Measurements from ENCODE around the gene NOL4L.

Gene NOL4L

DNA sequence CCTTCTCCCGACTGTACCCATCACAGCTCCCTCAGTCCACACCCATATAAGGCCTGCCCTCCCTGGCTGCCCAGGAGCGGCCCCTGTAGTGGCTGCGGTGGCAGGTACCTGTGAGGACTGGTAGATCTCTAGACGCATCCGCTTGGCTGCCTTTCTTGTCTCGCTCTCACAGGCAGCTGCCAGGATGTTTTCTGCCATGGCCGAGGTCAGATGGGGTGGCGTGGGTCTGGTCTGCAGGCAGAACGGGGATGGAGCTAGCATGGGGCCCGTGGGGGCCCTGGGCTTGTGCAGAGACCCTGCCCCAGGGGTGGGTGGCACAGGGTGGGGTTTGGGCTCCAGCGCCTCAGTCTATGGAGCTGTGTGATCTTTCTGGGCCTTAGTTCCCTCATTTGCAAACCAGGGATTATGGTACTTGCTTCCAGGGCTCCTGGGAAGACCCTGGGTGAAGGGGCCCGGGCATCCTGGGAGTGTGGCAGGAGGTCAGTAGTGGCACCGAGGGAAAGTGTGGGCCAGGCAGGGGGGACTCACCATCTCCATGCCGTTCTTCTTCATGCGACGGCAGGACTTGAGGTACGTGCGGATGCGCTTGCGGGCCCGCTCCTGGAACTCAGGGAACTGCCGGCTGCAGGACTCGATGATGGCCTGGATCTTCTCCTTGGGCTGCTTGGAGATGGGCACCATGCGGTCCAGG is 132.2 kb downstream of the NOL4L start:
- no peak for DNase-seq

DNA sequence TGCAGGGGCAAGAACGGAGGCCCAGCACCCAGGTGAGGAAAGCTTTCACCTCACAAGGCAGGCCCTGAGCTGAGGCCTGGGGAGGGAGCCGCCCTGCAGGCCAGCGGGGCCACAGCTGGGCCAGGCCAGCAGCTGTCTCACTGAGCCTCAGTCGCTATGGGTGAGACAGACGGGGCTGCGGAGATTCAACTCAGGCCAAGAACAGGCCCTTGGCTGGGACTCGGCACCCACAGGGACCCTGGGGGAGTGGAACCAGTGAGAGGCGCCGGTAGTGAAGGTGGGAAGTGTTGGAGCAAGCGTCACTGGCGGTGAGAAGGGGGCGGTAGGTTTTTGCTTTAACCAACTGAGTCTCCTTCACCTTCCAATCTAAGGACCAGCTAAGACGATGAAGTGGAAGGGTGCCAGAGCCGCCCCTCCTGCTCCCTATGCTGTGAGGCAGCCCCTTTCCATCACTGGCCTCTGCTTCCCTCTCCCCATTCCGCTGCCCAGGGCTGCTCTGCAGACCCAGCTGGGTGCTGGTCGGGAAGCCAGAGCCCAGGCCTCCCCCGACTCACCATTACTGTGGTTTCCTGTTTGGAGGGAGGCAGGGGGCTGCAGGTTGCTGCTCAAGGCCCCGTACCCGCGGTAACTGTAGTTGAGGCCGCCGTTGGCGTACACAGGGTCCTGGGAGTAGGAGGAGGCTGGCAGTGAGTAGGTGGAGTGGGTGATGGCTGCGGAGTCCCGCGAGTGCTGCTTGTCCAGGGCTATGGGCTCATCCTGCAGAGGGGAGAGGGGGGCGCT is 133.3 kb downstream of the NOL4L start:
- no peak for DNase-seq

DNA sequence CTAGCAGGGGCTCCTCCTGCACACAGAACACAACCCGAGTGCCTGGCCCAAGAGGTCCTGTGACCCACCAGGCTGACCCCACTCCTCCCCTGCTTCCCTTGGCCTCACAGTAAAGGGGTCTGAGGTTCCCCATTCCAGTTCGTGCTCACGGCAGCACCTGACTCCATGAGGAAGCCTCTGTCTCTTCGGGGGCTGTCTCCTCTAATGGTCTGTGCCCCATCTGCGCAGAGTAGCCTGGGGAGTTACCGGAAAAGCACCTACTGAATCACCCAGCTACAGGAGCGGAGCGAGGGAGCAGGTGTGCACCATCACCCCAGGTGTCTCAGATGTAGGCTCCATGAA is 133.8 kb downstream of the NOL4L start:
- DNase-seq = no peak

DNA sequence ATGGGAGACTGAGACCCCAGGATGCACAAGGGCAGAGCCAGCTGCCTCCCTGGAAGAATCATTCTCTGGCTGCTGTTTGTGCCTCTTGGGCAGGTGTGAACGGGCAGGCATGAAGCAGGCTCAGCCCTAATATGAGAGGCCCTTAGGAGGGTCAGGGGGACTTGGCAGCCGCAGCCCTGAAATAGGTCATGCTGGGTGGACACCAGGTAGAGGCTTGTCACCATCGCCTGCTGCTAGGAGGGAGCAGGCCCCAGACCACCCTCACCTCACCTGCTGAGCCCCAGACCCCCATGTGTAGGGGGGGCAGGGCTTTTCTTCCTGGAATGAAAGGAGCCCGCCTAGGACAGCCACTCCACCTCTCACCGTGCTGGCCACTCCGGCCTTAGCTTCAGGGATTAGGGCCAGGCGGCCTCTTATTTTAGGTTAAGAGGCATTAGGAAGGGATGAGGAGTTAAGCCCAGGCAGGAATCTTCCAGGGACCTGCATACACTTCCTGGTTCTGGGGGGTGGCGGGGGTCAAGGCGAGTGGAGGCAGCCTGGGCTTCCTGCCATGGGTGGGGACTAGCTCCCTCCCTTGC is 134.6 kb downstream of the NOL4L start:
- no peak for DNase-seq

DNA sequence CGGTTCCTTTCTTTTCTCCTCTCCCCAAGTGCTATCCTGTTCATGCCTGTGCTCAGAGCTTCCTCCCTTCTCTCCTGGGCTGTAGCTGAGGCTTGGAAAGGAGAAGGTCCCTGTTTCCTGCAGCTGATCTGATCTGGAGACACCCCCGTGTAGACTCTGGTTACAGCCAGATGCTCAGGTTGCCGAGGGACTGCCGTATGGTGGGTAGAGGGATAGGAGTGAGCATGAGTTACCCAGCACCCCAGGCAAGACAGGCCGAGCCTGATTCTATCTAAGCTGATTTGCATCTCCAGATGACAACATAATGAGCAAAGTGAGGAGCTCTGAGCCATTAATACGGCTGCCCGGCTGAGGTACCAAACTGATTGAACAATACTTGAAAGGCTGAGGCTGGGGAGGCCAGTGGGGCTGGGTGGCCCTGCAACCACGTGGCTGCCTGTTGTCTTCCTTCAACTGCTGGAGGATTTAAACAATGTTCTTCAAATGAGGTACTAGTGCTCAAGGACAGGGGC is 135.2 kb downstream of the NOL4L start:
- DNase-seq = no peak

DNA sequence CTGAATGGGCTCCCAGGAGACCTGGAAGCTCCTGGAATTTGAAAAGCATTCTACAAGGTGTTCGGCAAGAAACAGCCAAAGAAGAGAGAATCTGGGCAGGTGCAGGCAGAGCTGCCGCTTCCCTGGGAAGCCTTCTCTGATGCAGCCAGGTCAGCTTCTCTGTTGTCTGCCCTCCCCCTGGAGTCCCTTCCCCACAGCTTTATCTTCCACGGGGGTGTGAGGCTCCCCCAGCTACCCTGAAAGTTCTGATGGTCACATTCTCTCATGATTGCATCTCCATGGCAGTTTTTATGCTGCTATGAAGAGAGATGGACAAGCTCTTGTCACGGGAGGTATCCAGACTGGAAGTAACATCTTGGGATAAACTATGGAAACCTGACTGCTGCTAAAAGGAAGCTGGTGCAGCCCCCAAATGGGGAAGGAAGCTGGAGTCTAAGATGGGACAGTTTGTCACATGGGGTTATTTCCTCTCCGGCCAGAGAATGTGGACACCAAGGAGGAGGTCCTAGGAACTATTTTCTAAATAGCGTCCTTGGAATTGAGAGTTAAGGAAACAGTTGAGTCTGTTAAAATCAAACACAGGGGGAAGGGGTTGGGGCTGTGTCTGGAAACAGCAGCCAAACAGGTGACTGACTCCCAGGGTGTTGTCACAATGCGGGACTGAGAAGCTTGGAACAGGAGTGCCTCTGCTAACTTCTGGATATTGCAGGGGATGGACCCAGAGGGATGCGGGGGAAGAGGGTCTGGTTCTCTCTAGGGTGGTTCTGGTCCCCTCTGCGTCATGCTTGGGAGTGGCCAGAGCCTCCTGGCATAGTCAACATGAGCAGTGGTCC is 135.9 kb downstream of the NOL4L start:
- no peak for DNase-seq

DNA sequence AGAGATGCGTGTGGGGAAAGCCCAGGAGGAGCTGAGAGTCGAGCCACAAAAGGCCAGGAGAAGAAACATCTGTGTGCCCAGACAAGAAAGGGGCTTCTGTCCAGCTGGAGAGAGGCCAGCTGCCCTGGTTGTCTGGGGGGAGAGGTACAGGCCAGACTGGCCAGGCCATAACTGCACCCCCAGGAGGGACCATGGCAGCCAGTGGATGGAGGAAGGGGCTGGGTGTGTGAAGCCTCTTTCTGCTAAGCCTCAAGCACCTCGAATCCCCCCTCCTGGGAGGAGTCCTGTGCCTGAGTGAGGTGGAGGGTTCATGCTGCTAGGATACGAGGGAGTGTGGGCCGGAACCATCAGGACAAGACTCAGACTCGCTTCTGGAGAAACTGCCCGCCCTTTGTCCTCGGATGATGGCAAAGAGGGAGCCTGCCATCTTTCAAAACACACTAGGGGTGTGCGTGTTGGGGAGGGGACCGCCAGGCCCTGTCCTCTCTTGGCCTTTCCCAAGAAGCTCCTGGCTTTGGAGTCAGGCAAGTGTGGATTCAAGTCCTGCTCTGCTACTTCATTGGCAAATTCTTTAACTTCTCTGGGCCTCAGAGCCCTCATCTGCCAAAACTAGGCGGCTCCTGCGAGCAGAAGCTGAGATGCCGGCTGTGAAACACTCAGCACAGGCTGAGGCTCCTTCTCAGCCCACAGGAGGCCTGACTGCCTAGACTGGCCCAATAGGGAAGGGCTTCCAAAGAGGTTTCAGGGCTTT is 136.7 kb downstream of the NOL4L start:
- no peak for DNase-seq

DNA sequence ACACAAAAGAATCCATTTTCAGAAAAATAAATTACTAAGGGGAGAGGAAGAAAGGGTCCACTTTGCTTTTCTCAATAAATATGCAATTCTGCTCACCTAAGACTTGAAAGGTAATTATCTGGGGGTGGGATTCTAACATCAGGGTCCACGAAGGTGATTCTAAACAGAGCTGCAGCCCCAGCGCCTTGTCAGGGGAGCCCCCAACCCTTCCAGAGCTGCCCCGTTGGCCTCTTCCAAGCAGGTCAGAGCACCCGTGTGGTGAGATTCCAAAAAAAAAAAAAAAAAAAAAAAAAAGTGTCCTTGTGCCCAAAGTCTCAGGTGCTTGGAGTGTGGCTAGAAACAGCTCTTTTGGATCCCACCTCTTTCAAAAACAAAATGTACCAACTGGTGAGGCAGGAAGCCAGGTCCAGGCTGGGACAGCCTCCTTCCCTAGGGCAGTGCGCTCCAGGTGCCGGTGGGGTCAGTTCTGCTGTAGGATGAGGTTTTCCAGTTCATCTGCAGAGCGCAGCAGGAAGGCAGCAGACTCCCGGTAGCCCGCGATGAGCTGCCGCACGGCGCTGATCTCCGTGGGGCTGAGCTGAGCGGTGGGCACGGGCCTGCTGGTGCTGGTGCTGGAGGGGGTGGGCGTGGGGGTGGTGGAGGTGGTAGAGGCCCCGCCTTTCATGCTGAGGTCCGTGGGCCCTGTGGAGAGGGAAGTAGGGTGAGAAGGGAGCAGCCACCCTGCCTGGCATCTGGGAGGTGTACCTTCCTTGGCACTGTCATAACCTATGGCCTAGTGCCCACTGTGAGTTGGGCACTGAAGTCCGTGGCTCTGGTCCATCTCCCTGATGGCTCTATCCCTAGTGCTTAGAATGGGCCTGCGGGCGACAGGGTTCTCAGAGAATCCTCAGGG is 137.8 kb downstream of the NOL4L start:
- DNase-seq = no peak

DNA sequence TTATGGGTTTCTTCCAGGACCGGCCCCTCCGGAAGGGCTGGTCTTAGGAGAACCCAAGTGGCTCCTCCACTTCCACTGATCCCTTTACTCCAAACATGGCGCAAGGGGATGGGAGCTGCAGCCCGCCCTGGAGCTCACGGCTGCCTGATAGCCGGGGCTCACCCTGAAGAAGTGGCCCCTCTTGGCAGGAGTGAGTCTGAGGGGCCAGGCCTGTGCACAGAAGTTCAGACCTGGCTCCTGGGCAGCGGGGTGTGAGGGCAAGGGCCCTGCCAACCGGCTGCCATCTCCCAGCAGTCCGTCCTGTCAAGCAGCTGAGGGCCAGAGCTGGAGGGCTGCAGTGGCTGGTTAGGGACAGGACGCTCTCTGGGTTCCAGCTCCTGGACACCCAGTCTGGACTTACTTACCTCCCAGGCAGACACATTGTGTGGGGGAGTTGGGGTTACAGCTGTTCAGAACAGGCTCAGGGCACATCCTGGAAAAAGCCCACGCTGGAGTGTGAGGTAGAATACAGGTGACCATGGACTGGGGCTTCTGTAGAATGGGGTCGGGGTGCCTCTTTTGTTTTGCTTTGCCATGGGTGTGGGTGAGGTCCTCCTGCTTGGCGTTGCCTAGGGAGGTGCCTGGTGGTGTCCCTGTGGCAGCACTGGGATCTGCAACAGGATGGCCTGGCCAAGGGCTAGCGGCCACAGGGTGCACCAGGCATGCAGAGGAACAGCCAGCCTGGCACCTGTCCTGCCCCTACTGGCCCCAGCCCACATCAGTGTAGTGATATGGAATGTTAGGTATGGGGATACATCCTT is 138.6 kb downstream of the NOL4L start:
- DNase-seq = no peak

DNA sequence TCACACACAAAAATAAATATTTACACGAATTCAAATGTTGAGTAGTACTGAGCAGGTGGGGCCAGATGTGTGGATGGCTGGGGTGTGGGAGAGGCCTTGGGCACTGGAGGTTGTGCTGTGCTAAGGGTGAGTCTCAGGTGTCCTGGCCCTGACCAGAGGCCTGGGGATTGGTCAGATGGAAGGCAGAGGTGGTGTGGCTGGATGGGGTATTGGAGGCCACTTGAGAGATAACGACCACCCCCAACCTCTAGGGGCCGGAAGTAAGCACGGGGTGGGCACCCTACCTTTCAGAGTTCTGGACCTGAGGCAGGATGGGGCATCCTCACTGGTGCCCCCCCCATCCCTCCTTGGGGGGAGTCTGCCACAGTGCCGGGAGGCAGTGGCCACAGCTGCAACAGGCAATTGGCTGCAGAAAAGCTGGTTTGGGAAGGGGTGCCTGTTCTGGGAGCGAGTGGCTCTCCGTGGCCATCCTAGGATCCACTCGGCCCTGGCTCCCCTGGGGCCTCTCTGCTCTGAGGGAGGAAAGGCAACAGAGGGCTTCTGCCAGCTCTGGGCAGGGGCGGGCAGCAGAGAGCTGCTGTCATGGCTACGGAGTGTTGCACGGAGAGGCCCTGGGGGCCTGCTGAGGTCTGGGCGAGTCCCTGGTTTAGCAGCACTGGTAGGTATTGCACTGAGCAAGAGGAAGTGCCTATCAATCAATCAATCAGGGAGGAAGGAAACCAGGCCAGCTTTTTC is 139.4 kb downstream of the NOL4L start:
- peak; percentile 71 for DNase-seq

DNA sequence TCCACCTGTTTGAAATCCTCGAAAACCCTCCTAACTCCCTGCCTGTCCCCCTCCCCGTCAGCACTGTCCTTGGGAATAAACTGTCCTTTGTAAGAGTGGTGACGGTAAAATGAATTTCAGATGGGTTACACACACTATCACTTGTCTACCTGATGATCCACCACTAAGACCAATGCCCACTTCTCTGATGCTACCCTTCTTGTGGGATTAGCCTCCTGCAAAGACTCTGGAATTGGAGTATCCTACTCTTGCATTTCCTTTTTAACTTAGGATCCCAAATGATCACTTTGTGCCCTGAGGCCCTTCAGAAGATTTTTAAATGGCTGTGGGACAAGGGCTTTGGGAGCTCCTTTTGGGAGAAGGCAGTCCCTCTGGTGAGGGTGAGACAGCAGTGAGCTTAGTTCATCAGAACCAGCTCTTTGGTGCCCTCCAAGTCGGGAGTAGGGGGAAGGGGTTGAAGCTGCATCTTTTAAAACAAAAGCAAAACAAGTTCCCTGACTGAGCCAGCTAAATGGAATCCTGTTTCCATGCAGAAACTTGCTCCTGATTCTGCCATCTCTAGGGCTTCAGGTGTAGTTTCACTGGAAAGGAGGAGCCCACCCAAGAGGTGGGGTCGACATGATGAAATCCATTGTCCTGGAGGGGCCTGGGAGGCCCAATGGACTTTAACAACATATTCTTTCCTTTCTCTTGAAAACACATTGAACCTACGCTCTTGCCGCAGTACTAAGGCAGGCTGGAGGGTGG is 140.5 kb downstream of the NOL4L start:
- no peak for DNase-seq

DNA sequence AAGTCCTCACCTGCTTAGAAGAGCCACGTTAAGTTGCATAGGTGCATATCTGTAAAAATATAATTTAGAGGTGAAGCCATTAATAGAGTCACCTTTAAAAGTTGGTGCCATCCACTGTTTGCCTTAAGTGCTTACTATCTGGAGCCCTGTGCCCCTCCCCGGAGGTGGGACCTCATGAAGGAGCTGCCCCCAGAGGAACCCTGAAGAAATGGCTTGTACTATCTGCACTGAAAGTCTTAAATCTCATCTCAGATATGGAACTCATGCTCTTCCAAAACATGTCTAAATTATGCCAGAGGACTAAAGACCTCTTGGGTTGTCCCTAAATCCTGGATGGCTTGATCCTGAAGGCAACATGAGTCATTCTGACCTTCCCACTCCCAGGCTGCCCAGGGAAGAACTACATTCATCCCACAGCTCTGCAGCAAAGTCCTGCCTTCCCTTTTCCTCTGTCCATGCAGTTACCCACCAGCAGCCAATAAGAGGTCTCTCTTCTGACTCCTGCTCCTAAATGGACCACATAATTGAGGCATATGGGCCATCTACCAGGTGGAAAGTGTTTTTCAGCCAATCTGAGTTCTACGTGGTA is 141.7 kb downstream of the NOL4L start:
- DNase-seq = peak; percentile 45

DNA sequence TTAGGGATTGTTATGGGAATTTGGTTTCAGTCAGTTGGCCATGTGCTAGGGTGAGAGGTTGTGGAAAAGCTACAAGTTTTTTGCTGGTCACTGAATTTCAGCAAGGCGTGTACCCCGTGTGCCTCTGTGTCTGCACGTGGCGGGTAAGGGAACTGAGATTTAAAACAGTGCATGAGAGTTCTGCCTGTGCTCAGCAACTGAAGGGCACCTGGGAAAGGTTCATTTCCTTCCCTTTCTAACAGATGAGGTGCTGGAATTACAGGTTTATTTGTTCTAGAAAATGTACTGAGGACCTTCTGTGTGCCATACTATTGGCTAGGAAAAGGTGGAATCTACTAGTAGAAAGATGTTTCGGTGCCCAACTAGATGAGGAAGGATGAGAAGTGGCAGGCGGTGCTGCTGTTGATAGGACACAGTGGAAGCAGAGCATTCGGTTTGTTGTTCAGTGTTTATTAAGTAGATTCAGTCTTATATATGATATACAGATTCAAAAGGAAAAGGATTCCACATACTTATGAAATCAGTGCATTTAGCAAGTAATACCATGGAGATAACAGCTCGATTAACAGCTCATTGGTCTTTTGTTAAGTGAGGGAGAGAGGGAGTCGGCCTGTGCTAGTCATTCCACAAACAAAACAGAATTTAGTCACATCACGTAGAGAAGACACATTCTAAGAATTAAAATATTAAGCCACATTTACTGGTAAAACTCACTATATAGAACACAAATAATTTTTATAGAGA is 142.3 kb downstream of the NOL4L start:
- DNase-seq = no peak

DNA sequence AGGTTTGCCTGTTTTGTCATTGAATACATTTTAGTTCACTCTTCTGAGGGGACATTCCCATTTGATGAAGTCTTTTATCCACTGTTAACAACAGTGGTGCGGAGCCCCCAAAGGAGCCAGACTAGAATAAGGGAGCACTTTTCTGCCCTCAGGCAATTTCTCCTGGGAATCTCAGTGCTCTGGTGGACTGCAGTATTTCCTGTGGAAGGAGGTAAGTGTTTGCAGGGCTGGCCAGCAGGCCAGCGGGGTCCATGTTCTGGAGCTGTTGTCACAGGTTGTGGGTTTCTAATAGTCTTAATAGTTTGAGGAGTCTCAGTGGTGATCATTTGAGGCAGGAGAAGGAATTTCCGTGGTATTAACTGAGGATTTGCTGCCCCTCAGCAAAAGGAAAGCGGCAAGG is 143.5 kb downstream of the NOL4L start:
- no peak for DNase-seq

DNA sequence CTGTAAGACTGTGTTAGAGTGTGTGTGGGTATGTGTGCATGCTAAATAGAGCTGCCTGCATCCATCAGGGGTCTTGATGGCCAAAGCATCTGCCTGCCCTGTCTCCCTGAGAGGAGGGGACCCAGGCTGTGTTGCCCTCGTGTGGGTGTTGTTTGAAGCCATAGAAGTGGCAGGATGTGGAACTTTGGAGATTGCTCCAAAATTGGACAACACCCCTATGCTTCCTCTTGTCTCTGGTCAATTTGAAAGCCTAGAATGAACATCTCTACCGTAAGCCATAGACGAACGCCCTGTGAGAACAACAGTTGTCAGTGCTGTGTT is 144.4 kb downstream of the NOL4L start:
- no peak for DNase-seq

DNA sequence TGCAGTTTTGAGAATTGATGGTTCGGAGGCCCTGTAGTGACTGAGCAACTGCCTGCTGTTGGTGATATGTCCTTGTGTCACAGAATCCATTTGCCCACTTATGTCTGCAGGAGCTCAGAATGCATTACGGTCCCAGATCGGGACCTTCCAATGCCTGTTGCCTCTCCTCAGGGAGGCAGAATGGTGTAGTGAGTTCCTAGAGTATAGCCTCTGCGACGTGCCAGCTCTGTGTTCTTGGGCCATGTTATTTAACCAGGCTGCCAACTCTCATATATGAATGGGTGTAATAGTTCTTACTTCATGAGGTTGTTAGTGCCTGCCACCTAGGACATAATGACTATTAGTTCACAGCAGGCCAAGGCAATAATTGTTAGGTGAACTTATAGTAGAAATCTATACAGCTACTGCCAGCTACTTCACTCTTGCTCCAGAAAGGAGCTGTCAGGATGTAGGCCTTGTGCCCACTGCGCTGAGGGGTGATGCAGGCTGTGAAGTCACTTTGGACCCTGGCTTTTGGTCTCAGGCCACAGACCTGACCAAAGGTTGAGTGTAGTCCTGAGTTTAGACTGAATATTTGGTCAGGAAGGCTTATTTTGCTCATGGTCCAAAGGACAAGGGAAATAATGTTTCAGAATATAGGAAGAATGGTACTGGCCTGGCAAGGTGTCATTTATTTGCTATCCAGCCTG is 144.9 kb downstream of the NOL4L start:
- DNase-seq = no peak

DNA sequence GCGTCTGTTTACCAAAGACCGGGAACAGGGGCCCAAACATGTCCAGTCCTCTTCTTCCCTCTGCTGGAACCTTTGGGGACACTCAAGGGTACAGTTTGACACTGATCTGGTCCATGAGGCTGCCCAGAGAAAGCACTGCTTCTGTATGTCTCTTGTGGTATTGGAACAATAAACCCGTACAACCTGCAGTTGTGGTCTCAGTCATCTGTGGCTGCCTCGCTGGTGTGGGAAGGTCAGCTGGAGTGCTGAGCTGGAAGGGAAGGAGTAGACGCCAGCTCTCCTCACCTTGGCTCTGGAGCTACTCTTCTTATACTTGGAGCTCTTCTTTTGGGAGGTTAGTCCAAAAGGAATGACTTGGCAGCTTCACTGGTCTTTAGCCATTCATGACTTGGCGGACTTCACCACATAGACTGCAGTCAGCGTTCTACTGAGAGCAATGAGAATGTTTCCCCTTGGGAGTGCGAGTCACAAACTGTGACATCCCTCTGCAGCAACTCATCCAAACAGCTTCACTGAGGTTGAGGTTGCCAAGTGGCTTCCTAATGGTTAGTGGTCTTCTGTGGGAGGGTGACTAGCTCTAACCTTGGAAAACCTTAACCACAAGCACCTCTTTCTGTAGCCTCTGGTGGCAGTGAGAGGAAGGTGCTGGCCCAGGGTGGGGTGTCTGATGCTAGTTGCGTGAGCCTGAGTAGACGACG is 145.9 kb downstream of the NOL4L start:
- DNase-seq = peak; percentile 40
